ENCODE measurements around the gene GNAS-AS1. TPM values are rescaled to one million over a fixed set of nuclear protein-coding genes. Genes with fewer than 3 reads are reported as not detected.

GNAS-AS1 gene
- total RNA-seq, 1 experiment from 2014 or later: 0.59 TPM

GRCh38 chr20:58865843-58866242 is 15.1 kb upstream of the GNAS-AS1 start:
- H3K27ac Mint-ChIP-seq (ENCODE audit: unreplicated experiment): no peak overlapping the region
- no peak for DNase-seq
- intact Hi-C loops (cut with micrococcal nuclease; ENCODE audit: unreplicated experiment): loop anchor here (2.0 kb wide), 1 partner anchor 631 kb away; no protein-coding TSS in a partner anchor
- no peaks in the 10 kb centered on the region for H3K36me3 Mint-ChIP-seq (ENCODE audit: insufficient read depth, unreplicated experiment)
- TF ChIP-seq CTCF (IDR thresholded peaks at IDR 0.05; ENCODE audit: unreplicated experiment): no peak
- no peaks in the 10 kb centered on the region for H3K9me3 Mint-ChIP-seq (ENCODE audit: low read depth, unreplicated experiment)
- no peak overlapping the region for H3K4me3 Mint-ChIP-seq (ENCODE audit: low read depth, unreplicated experiment)
- H3K27me3 Mint-ChIP-seq (ENCODE audit: unreplicated experiment): peaks cover 27% of the 10 kb centered on the region
- no TSS peak for BruUV-seq (replicated peaks)
- CTCF ChIA-PET: no interaction called here
- peaks cover 10% of the 10 kb centered on the region for H3K4me1 Mint-ChIP-seq (ENCODE audit: low read depth, unreplicated experiment)

- CTCF ChIA-PET: interaction anchor here (0.6 kb wide), 1 partner anchor 168 kb away, joined by 3 read pairs; no protein-coding TSS in a partner anchor
- DNase-seq: peak; percentile 29
These were observed 13.6 kb upstream of the GNAS-AS1 start for GRCh38 chr20:58864346-58864745.

GRCh38 chr20:58863044-58863790 is 12.5 kb upstream of the GNAS-AS1 start:
- H3K4me1 Mint-ChIP-seq (ENCODE audit: low read depth, unreplicated experiment): no peaks in the 10 kb centered on the region
- H3K36me3 Mint-ChIP-seq (ENCODE audit: insufficient read depth, unreplicated experiment): no peaks in the 10 kb centered on the region
- DNase-seq: no peak
- no peak overlapping the region for H3K4me3 Mint-ChIP-seq (ENCODE audit: low read depth, unreplicated experiment)
- TF ChIP-seq CTCF (IDR thresholded peaks at IDR 0.05; ENCODE audit: unreplicated experiment): no peak
- H3K9me3 Mint-ChIP-seq (ENCODE audit: low read depth, unreplicated experiment): no peaks in the 10 kb centered on the region
- peaks cover 35% of the 10 kb centered on the region for H3K27me3 Mint-ChIP-seq (ENCODE audit: unreplicated experiment)
- BruUV-seq (replicated peaks): no TSS peak
- intact Hi-C loops (cut with micrococcal nuclease; ENCODE audit: unreplicated experiment): no loop called here
- no peak overlapping the region for H3K27ac Mint-ChIP-seq (ENCODE audit: unreplicated experiment)
- CTCF ChIA-PET: interaction anchor here (0.6 to 1.2 kb wide), 2 partner anchors 114 to 633 kb away, joined by 3 to 5 read pairs; no protein-coding TSS in a partner anchor

More at GRCh38 chr20:58864346-58864745, 13.6 kb upstream of the GNAS-AS1 start:
- intact Hi-C loops (cut with micrococcal nuclease; ENCODE audit: unreplicated experiment): loop anchor here (2.0 kb wide), 1 partner anchor 632 kb away; no protein-coding TSS in a partner anchor
- H3K9me3 Mint-ChIP-seq (ENCODE audit: low read depth, unreplicated experiment): no peaks in the 10 kb centered on the region
- TF ChIP-seq CTCF (IDR thresholded peaks at IDR 0.05; ENCODE audit: unreplicated experiment): peak; percentile 45
- H3K36me3 Mint-ChIP-seq (ENCODE audit: insufficient read depth, unreplicated experiment): no peaks in the 10 kb centered on the region
- H3K27me3 Mint-ChIP-seq (ENCODE audit: unreplicated experiment): peaks cover 33% of the 10 kb centered on the region
- no peak overlapping the region for H3K27ac Mint-ChIP-seq (ENCODE audit: unreplicated experiment)
- H3K4me1 Mint-ChIP-seq (ENCODE audit: low read depth, unreplicated experiment): no peaks in the 10 kb centered on the region
- H3K4me3 Mint-ChIP-seq (ENCODE audit: low read depth, unreplicated experiment): no peak overlapping the region
- BruUV-seq (replicated peaks): no TSS peak

- Mint-ChIP-seq H3K4me3 (ENCODE audit: low read depth, unreplicated experiment) (peak overlapping the region; percentile 57), H3K27ac (ENCODE audit: unreplicated experiment) (no peak overlapping the region), H3K36me3 (ENCODE audit: insufficient read depth, unreplicated experiment) (peaks cover 12% of the 10 kb centered on the region), H3K9me3 (ENCODE audit: low read depth, unreplicated experiment) (no peaks in the 10 kb centered on the region), H3K4me1 (ENCODE audit: low read depth, unreplicated experiment) (peaks cover 13% of the 10 kb centered on the region), H3K27me3 (ENCODE audit: unreplicated experiment) (peaks cover 62% of the 10 kb centered on the region)
- CTCF ChIA-PET: interaction anchor here (0.6 kb wide), 1 partner anchor 528 kb away, joined by 8 read pairs; no protein-coding TSS in a partner anchor
- intact Hi-C loops (cut with micrococcal nuclease; ENCODE audit: unreplicated experiment): no loop called here
- no TSS peak for BruUV-seq (replicated peaks)
- peak; percentile 81 for DNase-seq
- TF ChIP-seq CTCF (IDR thresholded peaks at IDR 0.05; ENCODE audit: unreplicated experiment): no peak
These were observed 5.0 kb upstream of the GNAS-AS1 start for GRCh38 chr20:58855506-58856389.
